ENCODE results near the gene DOCK8.
"Not testable (repeated sequence)": the region's sequence is repeated elsewhere in the genome, so short reads cannot be mapped to it uniquely, and the experiment has no call there.

The DOCK8 gene

GRCh38 chr9:211557-211956, 3.1 kb upstream of the DOCK8 start:
- no peak for DNase-seq (ENCODE audit: low read depth)
- H3K4me3 ChIP-seq (ENCODE audit: control insufficient read depth, low read depth, low read length), result no peak overlapping the region

GRCh38 chr9:212297-212696, 2.4 kb upstream of the DOCK8 start:
- TF ChIP-seq CTCF (IDR thresholded peaks at IDR 0.05; ENCODE audit: control insufficient read depth, insufficient read depth, low read depth, low read length, missing control alignments), result no peak
- no peak overlapping the region for H3K4me3 ChIP-seq (ENCODE audit: control insufficient read depth, low read depth, low read length)
- no peak for DNase-seq (ENCODE audit: low read depth)

More at GRCh38 chr9:211557-211956, 3.1 kb upstream of the DOCK8 start:
- no peak for TF ChIP-seq CTCF (IDR thresholded peaks at IDR 0.05; ENCODE audit: control insufficient read depth, insufficient read depth, low read depth, low read length, missing control alignments)

GRCh38 chr9:213901-214300, 764 bp upstream of the DOCK8 start:
- DNase-seq (ENCODE audit: low read depth); H3K4me3 ChIP-seq (ENCODE audit: control insufficient read depth, low read depth, low read length): not testable (repeated sequence)

- TF ChIP-seq CTCF (IDR thresholded peaks at IDR 0.05; ENCODE audit: control insufficient read depth, insufficient read depth, low read depth, low read length, missing control alignments), result no peak
- no peak for DNase-seq (ENCODE audit: low read depth)
- no peak overlapping the region for H3K4me3 ChIP-seq (ENCODE audit: control insufficient read depth, low read depth, low read length)
Observed at GRCh38 chr9:214351-214647, 366 bp upstream of the DOCK8 start.

GRCh38 chr9:215631-216155, 1.0 kb downstream of the DOCK8 start:
- H3K4me3 ChIP-seq (ENCODE audit: control insufficient read depth, low read depth, low read length), result no peak overlapping the region
- no peak for DNase-seq (ENCODE audit: low read depth)
- no peak for TF ChIP-seq CTCF (IDR thresholded peaks at IDR 0.05; ENCODE audit: control insufficient read depth, insufficient read depth, low read depth, low read length, missing control alignments)

- TF ChIP-seq CTCF (IDR thresholded peaks at IDR 0.05; ENCODE audit: control insufficient read depth, insufficient read depth, low read depth, low read length, missing control alignments), result no peak
- H3K4me3 ChIP-seq (ENCODE audit: control insufficient read depth, low read depth, low read length), result no peak overlapping the region
- no peak for DNase-seq (ENCODE audit: low read depth)
Observed at GRCh38 chr9:216866-217265, 2.2 kb downstream of the DOCK8 start.

GRCh38 chr9:217950-218349, 3.3 kb downstream of the DOCK8 start:
- no peak for DNase-seq (ENCODE audit: low read depth)
- no peak overlapping the region for H3K4me3 ChIP-seq (ENCODE audit: control insufficient read depth, low read depth, low read length)
- no peak for TF ChIP-seq CTCF (IDR thresholded peaks at IDR 0.05; ENCODE audit: control insufficient read depth, insufficient read depth, low read depth, low read length, missing control alignments)

GRCh38 chr9:219036-219435, 4.4 kb downstream of the DOCK8 start:
- not testable (repeated sequence) for H3K4me3 ChIP-seq (ENCODE audit: control insufficient read depth, low read depth, low read length); DNase-seq (ENCODE audit: low read depth)
